Liver (tissue), 9 donors: Measurements from ENCODE around the gene WDCP. TPM values are rescaled to one million over a fixed set of nuclear protein-coding genes. Genes with fewer than 3 reads are reported as not detected.

Source experiments
- DNase-seq: peaks from one replicate; pipeline ENCODE4 v3.0.0-alpha.2; 2017; ENCODE audit warnings: low spot score
- H3K27ac ChIP-seq, 2 donors: one replicate each; pipeline ENCODE4 v1.7.0; 2013; ENCODE audit warnings: inconsistent platforms in 2 of 2, low read length in 2 of 2, control low read depth in 1 of 2, low read depth in 1 of 2, mild to moderate bottlenecking in 1 of 2
- H3K27me3 ChIP-seq, 4 donors: one replicate each; pipeline versions ENCODE4 v1.6.1 to v1.7.0; 2013; ENCODE audit warnings: low read length in 3 of 4, inconsistent platforms in 1 of 4, mild to moderate bottlenecking in 1 of 4, moderate library complexity in 1 of 4; ENCODE audit not compliant: control insufficient read depth in 4 of 4, insufficient read depth in 4 of 4
- H3K36me3 ChIP-seq, 4 donors: one replicate each; pipeline versions ENCODE4 v1.6.1 to v1.7.0; 2013; ENCODE audit warnings: low read length in 3 of 4, mild to moderate bottlenecking in 3 of 4, low read depth in 1 of 4, moderate library complexity in 1 of 4; ENCODE audit not compliant: control insufficient read depth in 4 of 4, insufficient read depth in 3 of 4
- H3K4me1 ChIP-seq, 4 donors: one replicate each; pipeline versions ENCODE4 v1.6.1 to v1.7.0; 2013; ENCODE audit warnings: low read length in 3 of 4, mild to moderate bottlenecking in 3 of 4, moderate library complexity in 1 of 4; ENCODE audit not compliant: control insufficient read depth in 4 of 4, insufficient read depth in 4 of 4
- H3K4me3 ChIP-seq, 3 donors: one replicate each; pipeline versions ENCODE4 v1.6.1 to v1.7.0; 2013; ENCODE audit warnings: low read length in 3 of 3, control low read depth in 1 of 3, low read depth in 1 of 3, mild to moderate bottlenecking in 1 of 3
- H3K9ac ChIP-seq, 2 donors: one replicate each; pipeline ENCODE4 v1.7.0; 2013; ENCODE audit warnings: low read length in 2 of 2, mild to moderate bottlenecking in 2 of 2, moderate library complexity in 2 of 2, control low read depth in 1 of 2, low read depth in 1 of 2
- H3K9me3 ChIP-seq, 4 donors: one replicate each; pipeline versions ENCODE4 v1.6.1 to v1.7.0; 2013; ENCODE audit warnings: low read length in 3 of 4; ENCODE audit not compliant: control insufficient read depth in 4 of 4
- EGR1 ChIP-seq, 2 donors: IDR thresholded peaks; 2 replicates each; pipeline ENCODE4 v1.6.1; 2016 to 2018; ENCODE audit warnings: antibody characterized with exemption in 2 of 2, low read depth in 2 of 2
- FOXA1 ChIP-seq: IDR thresholded peaks from 2 replicates; pipeline ENCODE4 v1.6.1; 2016; ENCODE audit warnings: antibody characterized with exemption
- FOXA2 ChIP-seq: IDR thresholded peaks from 2 replicates; pipeline ENCODE4 v1.6.1; 2016; ENCODE audit warnings: antibody characterized with exemption
- GABPA ChIP-seq, 2 donors: IDR thresholded peaks in 1 of 2; conservative IDR thresholded peaks in 1 of 2; 2 replicates each; pipeline ENCODE4 v1.6.1; 2016; ENCODE audit warnings: antibody characterized with exemption in 2 of 2, mild to moderate bottlenecking in 1 of 2, moderate library complexity in 1 of 2
- HNF4A ChIP-seq, 2 donors: conservative IDR thresholded peaks; 2 replicates each; pipeline ENCODE4 v1.6.1; 2016; ENCODE audit warnings: antibody characterized with exemption in 2 of 2, mild to moderate bottlenecking in 2 of 2
- HNF4G ChIP-seq: IDR thresholded peaks from 2 replicates; pipeline ENCODE4 v1.6.1; 2016; ENCODE audit warnings: antibody characterized with exemption
- JUND ChIP-seq, 2 donors: IDR thresholded peaks; 2 replicates each; pipeline ENCODE4 v1.6.1; 2016; ENCODE audit warnings: antibody characterized with exemption in 2 of 2
- RAD21 ChIP-seq, 2 donors: IDR thresholded peaks; 2 replicates each; pipeline ENCODE4 v1.6.1; 2016; ENCODE audit warnings: antibody characterized with exemption in 2 of 2, mild to moderate bottlenecking in 2 of 2
- RXRA ChIP-seq, 2 donors: IDR thresholded peaks; 2 replicates each; pipeline ENCODE4 v1.6.1; 2017 to 2018; ENCODE audit warnings: antibody characterized with exemption in 2 of 2, mild to moderate bottlenecking in 1 of 2
- SP1 ChIP-seq: IDR thresholded peaks from 2 replicates; pipeline ENCODE4 v1.6.1; 2018; ENCODE audit warnings: antibody characterized with exemption, mild to moderate bottlenecking
- TAF1 ChIP-seq: conservative IDR thresholded peaks from 2 replicates; pipeline ENCODE4 v1.6.1; 2016; ENCODE audit warnings: antibody characterized with exemption, mild to moderate bottlenecking
- YY1 ChIP-seq: IDR thresholded peaks from 2 replicates; pipeline ENCODE4 v1.6.1; 2016; ENCODE audit warnings: antibody characterized with exemption, mild to moderate bottlenecking
- ZBTB33 ChIP-seq: IDR thresholded peaks from 2 replicates; pipeline ENCODE4 v1.6.1; 2016; ENCODE audit warnings: antibody characterized with exemption
- WGBS: extraction: QIAGEN DNeasy Blood & Tissue Kit; methylation state at CpG from one replicate; pipeline ENCODE4 v1.1.7; 2013; 5-methylcytosine and 5-hydroxymethylcytosine counted together
- polyA plus RNA-seq, 2 donors: library from polyadenylated mRNA; stranded (reverse) in 1 of 2; unstranded in 1 of 2; fragments of 200-250 nt in 1 of 2; fragments of >200 nt in 1 of 2; fragmentation: Nextera tagmentation in 1 of 2; extraction: Ambion mirVana in 1 of 2; gene quantifications; one replicate each; pipeline versions ENCODE4 v1.2.1 to v1.2.3, GENCODE V29; 2013 to 2015
- total RNA-seq, 2 donors: library from RNA; depleted of rRNA; stranded (reverse); fragments of >200 nt; gene quantifications; one replicate each; pipeline ENCODE4 v1.2.3, GENCODE V29; 2014
- TF ChIP-seq, protein P1 (sequence below): fragments of 150-350 bp; IDR thresholded peaks from 2 replicates; pipeline ENCODE4 v1.5.1; 2017; ENCODE audit warnings: improper control_type of control experiment, low read depth, low read length; ENCODE audit not compliant: missing input control
- TF ChIP-seq, protein P2 (sequence below): IDR thresholded peaks from 2 replicates; pipeline ENCODE4 v1.6.1; 2016; ENCODE audit warnings: antibody characterized with exemption
- TF ChIP-seq, protein P3 (sequence below): IDR thresholded peaks from 2 replicates; pipeline ENCODE4 v1.6.1; 2016; ENCODE audit warnings: antibody characterized with exemption
- donor health status: healthy.
- donor health status: healthy.
- donor health status: healthy.
- donor health status: healthy.
- donor health status: healthy.

The WDCP gene
- total and polyA plus RNA-seq, 4 donors = 2.0 to 6.0 (median 4.4) TPM

DNA sequence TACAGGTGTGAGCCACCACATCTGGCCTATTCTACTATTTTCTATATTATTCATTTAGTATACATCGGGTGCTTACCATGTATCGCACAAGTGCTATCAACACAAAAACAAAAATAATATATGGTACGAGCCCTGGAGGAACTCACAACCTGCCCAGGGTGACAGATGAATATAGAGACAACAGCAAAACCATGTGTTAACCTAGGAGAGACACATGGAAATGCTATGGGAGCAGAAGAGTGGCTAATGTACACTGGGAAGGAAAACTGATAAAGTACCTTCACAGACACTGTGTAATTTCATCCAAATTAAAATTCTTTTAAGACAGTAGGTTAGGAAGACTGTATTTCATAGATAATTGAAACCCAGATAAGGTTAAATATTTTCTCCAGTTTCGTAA lies 25.1 kb upstream of the WDCP start (continued):
- TF ChIP-seq, protein P1, sequence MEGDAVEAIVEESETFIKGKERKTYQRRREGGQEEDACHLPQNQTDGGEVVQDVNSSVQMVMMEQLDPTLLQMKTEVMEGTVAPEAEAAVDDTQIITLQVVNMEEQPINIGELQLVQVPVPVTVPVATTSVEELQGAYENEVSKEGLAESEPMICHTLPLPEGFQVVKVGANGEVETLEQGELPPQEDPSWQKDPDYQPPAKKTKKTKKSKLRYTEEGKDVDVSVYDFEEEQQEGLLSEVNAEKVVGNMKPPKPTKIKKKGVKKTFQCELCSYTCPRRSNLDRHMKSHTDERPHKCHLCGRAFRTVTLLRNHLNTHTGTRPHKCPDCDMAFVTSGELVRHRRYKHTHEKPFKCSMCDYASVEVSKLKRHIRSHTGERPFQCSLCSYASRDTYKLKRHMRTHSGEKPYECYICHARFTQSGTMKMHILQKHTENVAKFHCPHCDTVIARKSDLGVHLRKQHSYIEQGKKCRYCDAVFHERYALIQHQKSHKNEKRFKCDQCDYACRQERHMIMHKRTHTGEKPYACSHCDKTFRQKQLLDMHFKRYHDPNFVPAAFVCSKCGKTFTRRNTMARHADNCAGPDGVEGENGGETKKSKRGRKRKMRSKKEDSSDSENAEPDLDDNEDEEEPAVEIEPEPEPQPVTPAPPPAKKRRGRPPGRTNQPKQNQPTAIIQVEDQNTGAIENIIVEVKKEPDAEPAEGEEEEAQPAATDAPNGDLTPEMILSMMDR = no peak
- no peak for TF ChIP-seq TAF1
- TF ChIP-seq, protein P2, sequence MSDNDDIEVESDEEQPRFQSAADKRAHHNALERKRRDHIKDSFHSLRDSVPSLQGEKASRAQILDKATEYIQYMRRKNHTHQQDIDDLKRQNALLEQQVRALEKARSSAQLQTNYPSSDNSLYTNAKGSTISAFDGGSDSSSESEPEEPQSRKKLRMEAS = no peak
- TF ChIP-seq YY1 = no peak

- Histone ChIP-seq H3K27me3 (no peaks in the 10 kb centered on the region), H3K9me3 (no peaks in the 10 kb centered on the region), H3K4me3 (no peak overlapping the region), H3K27ac (no peak overlapping the region), H3K4me1 (no peaks in the 10 kb centered on the region), H3K36me3 (peaks cover 1 to 41% (median 23%) of the 10 kb centered on the region in 4 donors), H3K9ac (no peak overlapping the region)
- 88% methylated on average over 2 of the region's 2 CpGs for WGBS
- TF ChIP-seq HNF4G = no peak
- no peak for TF ChIP-seq HNF4A (conservative IDR thresholded peaks at IDR 0.05)
- TF ChIP-seq TAF1 = no peak
- TF ChIP-seq FOXA2 = no peak
- no peak for TF ChIP-seq EGR1 (IDR thresholded peaks at IDR 0.05; ENCODE audit: low read depth in 2 of 2)
- no peak for TF ChIP-seq JUND (IDR thresholded peaks at IDR 0.05)
- TF ChIP-seq FOXA1 = no peak
- no peak for TF ChIP-seq RAD21 (IDR thresholded peaks at IDR 0.05)
- TF ChIP-seq, protein P3, sequence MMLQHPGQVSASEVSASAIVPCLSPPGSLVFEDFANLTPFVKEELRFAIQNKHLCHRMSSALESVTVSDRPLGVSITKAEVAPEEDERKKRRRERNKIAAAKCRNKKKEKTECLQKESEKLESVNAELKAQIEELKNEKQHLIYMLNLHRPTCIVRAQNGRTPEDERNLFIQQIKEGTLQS = no peak
- no peak for TF ChIP-seq SP1
- no peak for TF ChIP-seq GABPA (IDR thresholded peaks at IDR 0.05 in 1 of 2, conservative IDR thresholded peaks at IDR 0.05 in 1 of 2)
- no peak for TF ChIP-seq ZBTB33
- TF ChIP-seq, protein P2 = no peak
- no peak for TF ChIP-seq YY1
- DNase-seq = no peak
Measured at GRCh38 chr2:24065341-24065740, 18.1 kb upstream of the WDCP start.

GRCh38 chr2:24058564-24059271 lies 11.5 kb upstream of the WDCP start:
- 91% methylated on average over 4 of the region's 4 CpGs for WGBS
- no peaks in the 10 kb centered on the region for H3K9me3 ChIP-seq
- H3K4me1 ChIP-seq = no peaks in the 10 kb centered on the region
- DNase-seq = no peak
- H3K36me3 ChIP-seq = no peaks in the 10 kb centered on the region
- TF ChIP-seq, protein P1 = no peak
- TF ChIP-seq TAF1 (no peak), FOXA2 (no peak), RAD21 (IDR thresholded peaks at IDR 0.05) (no peak), EGR1 (IDR thresholded peaks at IDR 0.05; ENCODE audit: low read depth in 2 of 2) (no peak), GABPA (IDR thresholded peaks at IDR 0.05 in 1 of 2, conservative IDR thresholded peaks at IDR 0.05 in 1 of 2) (no peak), RXRA (IDR thresholded peaks at IDR 0.05) (no peak), SP1 (no peak)
- H3K27ac ChIP-seq = no peak overlapping the region
- no peak overlapping the region for H3K4me3 ChIP-seq
- H3K9ac ChIP-seq = no peak overlapping the region
- no peaks in the 10 kb centered on the region for H3K27me3 ChIP-seq
